NT2/D1 (cell line): ENCODE results near the gene CD24.

Experiments
- DNase-seq: peaks from one replicate; pipeline ENCODE4 v3.0.0-alpha.2; 2011; ENCODE audit warnings: low read depth, low spot score
- H3K27me3 ChIP-seq: 2 replicates; pipeline ENCODE4 v1.6.0; 2011; ENCODE audit warnings: mild to moderate bottlenecking; ENCODE audit not compliant: insufficient read length, insufficient read depth
- H3K36me3 ChIP-seq: 2 replicates; pipeline ENCODE4 v1.6.1; 2011; ENCODE audit warnings: mild to moderate bottlenecking, low read length, mixed read lengths; ENCODE audit not compliant: insufficient read depth, insufficient read length
- H3K4me1 ChIP-seq: 2 replicates; pipeline ENCODE4 v1.5.1; 2011; ENCODE audit not compliant: insufficient read depth, insufficient read length
- H3K4me3 ChIP-seq: 2 replicates; pipeline ENCODE4 v1.5.1; 2011; ENCODE audit warnings: low read depth; ENCODE audit not compliant: insufficient read length
- H3K9ac ChIP-seq: 2 replicates; pipeline ENCODE4 v1.6.0; 2011; ENCODE audit warnings: low read depth; ENCODE audit not compliant: insufficient read length
- H3K9me3 ChIP-seq: 2 replicates; pipeline ENCODE4 v1.5.1; 2011; ENCODE audit warnings: mild to moderate bottlenecking, low read length; ENCODE audit not compliant: insufficient read depth
- SUZ12 ChIP-seq: IDR thresholded peaks from 2 replicates; pipeline ENCODE4 v1.6.1; 2011; ENCODE audit not compliant: insufficient read length, insufficient read depth; ENCODE audit errors: extremely low read depth
- YY1 ChIP-seq: IDR thresholded peaks from 2 replicates; pipeline ENCODE4 v1.6.1; 2011; ENCODE audit not compliant: insufficient read length, insufficient read depth
- ZNF274 ChIP-seq: IDR thresholded peaks from 2 replicates; pipeline ENCODE4 v1.6.1; 2011; ENCODE audit warnings: mild to moderate bottlenecking, low read depth, low read length

The CD24 gene

GRCh38 chr6:106959985-106960384 lies 14.5 kb downstream of the CD24 start:
- no peaks in the 10 kb centered on the region for H3K9me3 ChIP-seq
- H3K9ac ChIP-seq = no peak overlapping the region
- no peaks in the 10 kb centered on the region for H3K36me3 ChIP-seq
- no peak for DNase-seq
- H3K27me3 ChIP-seq = no peaks in the 10 kb centered on the region
- TF ChIP-seq YY1 (no peak), SUZ12 (no peak), ZNF274 (no peak)
- H3K4me3 ChIP-seq = no peak overlapping the region
- H3K4me1 ChIP-seq = no peaks in the 10 kb centered on the region

DNA sequence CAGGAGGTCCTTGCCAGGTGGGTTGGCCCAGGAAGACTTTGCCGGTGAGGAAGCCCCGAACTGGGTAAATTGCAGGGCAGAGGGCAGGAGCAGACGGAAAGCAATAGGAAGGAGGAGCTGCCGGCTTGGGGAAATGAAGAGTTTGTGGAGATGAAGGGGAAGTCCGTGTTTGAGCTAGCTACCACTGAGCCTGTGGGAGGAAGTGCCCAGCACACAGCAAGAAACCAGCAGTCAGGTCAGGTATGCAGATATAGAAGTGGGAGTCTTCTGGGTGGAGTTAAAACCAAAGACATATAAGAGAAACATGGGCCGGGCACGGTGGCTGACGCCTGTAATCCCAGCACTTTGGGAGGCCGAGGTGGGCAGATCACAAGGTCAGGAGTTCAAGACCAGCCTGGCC lies 34.7 kb downstream of the CD24 start:
- DNase-seq = no peak
- H3K9ac ChIP-seq = no peak overlapping the region
- no peaks in the 10 kb centered on the region for H3K4me1 ChIP-seq
- no peaks in the 10 kb centered on the region for H3K9me3 ChIP-seq
- no peaks in the 10 kb centered on the region for H3K36me3 ChIP-seq
- H3K27me3 ChIP-seq = no peaks in the 10 kb centered on the region
- no peak overlapping the region for H3K4me3 ChIP-seq
- TF ChIP-seq YY1 = no peak
- TF ChIP-seq SUZ12 = no peak
- TF ChIP-seq ZNF274 = no peak

- no peaks in the 10 kb centered on the region for H3K4me1 ChIP-seq
- no peaks in the 10 kb centered on the region for H3K27me3 ChIP-seq
- TF ChIP-seq ZNF274 (no peak), YY1 (no peak), SUZ12 (no peak)
- DNase-seq = no peak
- no peaks in the 10 kb centered on the region for H3K9me3 ChIP-seq
- no peak overlapping the region for H3K9ac ChIP-seq
- H3K4me3 ChIP-seq = no peak overlapping the region
- no peaks in the 10 kb centered on the region for H3K36me3 ChIP-seq
Observed at GRCh38 chr6:106939208-106939607, 35.3 kb downstream of the CD24 start.

- Histone ChIP-seq H3K36me3 (no peaks in the 10 kb centered on the region), H3K27me3 (no peaks in the 10 kb centered on the region), H3K9me3 (no peaks in the 10 kb centered on the region), H3K4me1 (no peaks in the 10 kb centered on the region), H3K9ac (no peak overlapping the region), H3K4me3 (no peak overlapping the region)
- peak; percentile 20 for DNase-seq
- no peak for TF ChIP-seq YY1
- TF ChIP-seq SUZ12 = no peak
- no peak for TF ChIP-seq ZNF274
Observed at GRCh38 chr6:106927531-106928398, 46.8 kb downstream of the CD24 start.

GRCh38 chr6:106925948-106926347 lies 48.6 kb downstream of the CD24 start:
- H3K27me3 ChIP-seq = no peaks in the 10 kb centered on the region
- H3K4me3 ChIP-seq = no peak overlapping the region
- no peaks in the 10 kb centered on the region for H3K4me1 ChIP-seq
- TF ChIP-seq ZNF274 (no peak), SUZ12 (no peak), YY1 (no peak)
- no peak for DNase-seq
- H3K36me3 ChIP-seq = no peaks in the 10 kb centered on the region
- no peak overlapping the region for H3K9ac ChIP-seq
- no peaks in the 10 kb centered on the region for H3K9me3 ChIP-seq

GRCh38 chr6:106924694-106925523 lies 49.6 kb downstream of the CD24 start:
- H3K27me3 ChIP-seq = no peaks in the 10 kb centered on the region
- no peak overlapping the region for H3K9ac ChIP-seq
- DNase-seq = no peak
- no peaks in the 10 kb centered on the region for H3K4me1 ChIP-seq
- TF ChIP-seq YY1 (no peak), ZNF274 (no peak), SUZ12 (no peak)
- H3K9me3 ChIP-seq = no peaks in the 10 kb centered on the region
- no peak overlapping the region for H3K4me3 ChIP-seq
- no peaks in the 10 kb centered on the region for H3K36me3 ChIP-seq

DNA sequence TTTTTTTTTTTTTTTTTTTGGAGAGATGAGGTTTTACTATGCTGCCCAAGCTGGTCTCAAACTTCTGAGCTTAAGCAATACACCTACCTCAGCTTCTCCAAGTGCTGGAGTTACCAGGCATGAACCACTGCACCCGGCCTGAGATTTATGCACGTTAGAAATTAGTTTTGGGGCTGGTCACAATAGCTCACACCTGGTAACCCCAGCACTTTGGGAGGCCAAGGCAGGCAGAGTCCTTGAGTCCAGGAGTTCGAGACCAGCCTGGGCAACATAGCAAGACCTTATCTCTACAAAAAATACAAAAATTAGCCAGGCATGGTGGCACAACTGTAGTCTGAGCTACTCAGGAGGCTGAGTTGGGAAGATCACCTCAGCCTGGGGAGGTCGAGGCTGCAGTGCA lies 51.9 kb downstream of the CD24 start:
- H3K4me1 ChIP-seq = no peaks in the 10 kb centered on the region
- no peaks in the 10 kb centered on the region for H3K27me3 ChIP-seq
- TF ChIP-seq YY1 (no peak), ZNF274 (no peak), SUZ12 (no peak)
- H3K9me3 ChIP-seq = no peaks in the 10 kb centered on the region
- no peaks in the 10 kb centered on the region for H3K36me3 ChIP-seq
- H3K4me3 ChIP-seq = no peak overlapping the region
- H3K9ac ChIP-seq = no peak overlapping the region
- no peak for DNase-seq
